ENCODE results near the gene PITPNM1. TPM values are rescaled to one million over a fixed set of nuclear protein-coding genes. Genes with fewer than 3 reads are reported as not detected.

Gene PITPNM1
- total and polyA plus RNA-seq, 2 experiments from 2014 or later = 9.1 to 57.1 TPM

GRCh38 chr11:67472882-67473281 lies 32.3 kb downstream of the PITPNM1 start:
- Histone ChIP-seq H3K36me3 (ENCODE audit: insufficient read depth) (no peaks in the 10 kb centered on the region), H3K4me1 (ENCODE audit: insufficient read depth) (peaks cover 5% of the 10 kb centered on the region; the same call in 1 of the 2 replicates), H3K4me3 (no peak overlapping the region), H3K27me3 (ENCODE audit: insufficient read depth) (no peaks in the 10 kb centered on the region), H4K20me1 (replicated peaks; ENCODE audit: insufficient read depth) (no peaks in the 10 kb centered on the region), H3K9me2 (ENCODE audit: insufficient read depth) (no peaks in the 10 kb centered on the region), H3F3A (replicated peaks; ENCODE audit: low read depth) (no peaks in the 10 kb centered on the region), H3K4me2 (no peak overlapping the region), H3K27ac (ENCODE audit: low read depth) (no peak overlapping the region), H2AFZ (no peak overlapping the region), H3K79me2 (replicated peaks; ENCODE audit: insufficient read depth) (no peaks in the 10 kb centered on the region)
- H3K36me3 Mint-ChIP-seq (ENCODE audit: low read depth) = no peaks in the 10 kb centered on the region
- H3K9me3 Mint-ChIP-seq = peaks cover 4% of the 10 kb centered on the region; the same call in 2 of the 3 replicates
- H3K4me1 Mint-ChIP-seq = no peaks in the 10 kb centered on the region; the same call in none of the 3 replicates
- H3K27me3 Mint-ChIP-seq (ENCODE audit: insufficient read depth, low read depth, poor library complexity) = peaks cover 10% of the 10 kb centered on the region
- DNase-seq (ENCODE audit: low spot score) = no peak
- ATAC-seq = no peak
- H3K4me3 Mint-ChIP-seq = no peak overlapping the region
- TF ChIP-seq, protein P1, sequence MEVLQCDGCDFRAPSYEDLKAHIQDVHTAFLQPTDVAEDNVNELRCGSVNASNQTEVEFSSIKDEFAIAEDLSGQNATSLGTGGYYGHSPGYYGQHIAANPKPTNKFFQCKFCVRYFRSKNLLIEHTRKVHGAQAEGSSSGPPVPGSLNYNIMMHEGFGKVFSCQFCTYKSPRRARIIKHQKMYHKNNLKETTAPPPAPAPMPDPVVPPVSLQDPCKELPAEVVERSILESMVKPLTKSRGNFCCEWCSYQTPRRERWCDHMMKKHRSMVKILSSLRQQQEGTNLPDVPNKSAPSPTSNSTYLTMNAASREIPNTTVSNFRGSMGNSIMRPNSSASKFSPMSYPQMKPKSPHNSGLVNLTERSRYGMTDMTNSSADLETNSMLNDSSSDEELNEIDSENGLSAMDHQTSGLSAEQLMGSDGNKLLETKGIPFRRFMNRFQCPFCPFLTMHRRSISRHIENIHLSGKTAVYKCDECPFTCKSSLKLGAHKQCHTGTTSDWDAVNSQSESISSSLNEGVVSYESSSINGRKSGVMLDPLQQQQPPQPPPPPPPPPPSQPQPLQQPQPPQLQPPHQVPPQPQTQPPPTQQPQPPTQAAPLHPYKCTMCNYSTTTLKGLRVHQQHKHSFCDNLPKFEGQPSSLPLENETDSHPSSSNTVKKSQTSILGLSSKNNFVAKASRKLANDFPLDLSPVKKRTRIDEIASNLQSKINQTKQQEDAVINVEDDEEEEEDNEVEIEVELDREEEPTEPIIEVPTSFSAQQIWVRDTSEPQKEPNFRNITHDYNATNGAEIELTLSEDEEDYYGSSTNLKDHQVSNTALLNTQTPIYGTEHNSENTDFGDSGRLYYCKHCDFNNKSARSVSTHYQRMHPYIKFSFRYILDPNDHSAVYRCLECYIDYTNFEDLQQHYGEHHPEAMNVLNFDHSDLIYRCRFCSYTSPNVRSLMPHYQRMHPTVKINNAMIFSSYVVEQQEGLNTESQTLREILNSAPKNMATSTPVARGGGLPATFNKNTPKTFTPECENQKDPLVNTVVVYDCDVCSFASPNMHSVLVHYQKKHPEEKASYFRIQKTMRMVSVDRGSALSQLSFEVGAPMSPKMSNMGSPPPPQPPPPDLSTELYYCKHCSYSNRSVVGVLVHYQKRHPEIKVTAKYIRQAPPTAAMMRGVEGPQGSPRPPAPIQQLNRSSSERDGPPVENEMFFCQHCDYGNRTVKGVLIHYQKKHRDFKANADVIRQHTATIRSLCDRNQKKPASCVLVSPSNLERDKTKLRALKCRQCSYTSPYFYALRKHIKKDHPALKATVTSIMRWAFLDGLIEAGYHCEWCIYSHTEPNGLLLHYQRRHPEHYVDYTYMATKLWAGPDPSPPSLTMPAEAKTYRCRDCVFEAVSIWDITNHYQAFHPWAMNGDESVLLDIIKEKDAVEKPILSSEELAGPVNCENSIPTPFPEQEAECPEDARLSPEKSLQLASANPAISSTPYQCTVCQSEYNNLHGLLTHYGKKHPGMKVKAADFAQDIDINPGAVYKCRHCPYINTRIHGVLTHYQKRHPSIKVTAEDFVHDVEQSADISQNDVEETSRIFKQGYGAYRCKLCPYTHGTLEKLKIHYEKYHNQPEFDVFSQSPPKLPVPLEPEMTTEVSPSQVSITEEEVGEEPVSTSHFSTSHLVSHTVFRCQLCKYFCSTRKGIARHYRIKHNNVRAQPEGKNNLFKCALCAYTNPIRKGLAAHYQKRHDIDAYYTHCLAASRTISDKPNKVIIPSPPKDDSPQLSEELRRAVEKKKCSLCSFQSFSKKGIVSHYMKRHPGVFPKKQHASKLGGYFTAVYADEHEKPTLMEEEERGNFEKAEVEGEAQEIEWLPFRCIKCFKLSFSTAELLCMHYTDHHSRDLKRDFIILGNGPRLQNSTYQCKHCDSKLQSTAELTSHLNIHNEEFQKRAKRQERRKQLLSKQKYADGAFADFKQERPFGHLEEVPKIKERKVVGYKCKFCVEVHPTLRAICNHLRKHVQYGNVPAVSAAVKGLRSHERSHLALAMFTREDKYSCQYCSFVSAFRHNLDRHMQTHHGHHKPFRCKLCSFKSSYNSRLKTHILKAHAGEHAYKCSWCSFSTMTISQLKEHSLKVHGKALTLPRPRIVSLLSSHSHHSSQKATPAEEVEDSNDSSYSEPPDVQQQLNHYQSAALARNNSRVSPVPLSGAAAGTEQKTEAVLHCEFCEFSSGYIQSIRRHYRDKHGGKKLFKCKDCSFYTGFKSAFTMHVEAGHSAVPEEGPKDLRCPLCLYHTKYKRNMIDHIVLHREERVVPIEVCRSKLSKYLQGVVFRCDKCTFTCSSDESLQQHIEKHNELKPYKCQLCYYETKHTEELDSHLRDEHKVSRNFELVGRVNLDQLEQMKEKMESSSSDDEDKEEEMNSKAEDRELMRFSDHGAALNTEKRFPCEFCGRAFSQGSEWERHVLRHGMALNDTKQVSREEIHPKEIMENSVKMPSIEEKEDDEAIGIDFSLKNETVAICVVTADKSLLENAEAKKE (CRISPR knock-in tag; IDR thresholded peaks at IDR 0.05) = no peak
- TF ChIP-seq EZH2phosphoT487 (IDR thresholded peaks at IDR 0.05; ENCODE audit: unreplicated experiment) (no peak), CTCF (conservative IDR thresholded peaks at IDR 0.05; ENCODE audit: low read depth in 2 of 2) (no peak), REST (IDR thresholded peaks at IDR 0.05; ENCODE audit: unreplicated experiment) (no peak), CREB1 (CRISPR knock-in tag; IDR thresholded peaks at IDR 0.05; ENCODE audit: low read depth) (no peak), JUNB (IDR thresholded peaks at IDR 0.05; ENCODE audit: unreplicated experiment) (no peak), ZNF331 (CRISPR knock-in tag; IDR thresholded peaks at IDR 0.05; ENCODE audit: low read depth) (no peak), STAT1 (IDR thresholded peaks at IDR 0.05; ENCODE audit: unreplicated experiment) (no peak), ZNF114 (CRISPR knock-in tag; IDR thresholded peaks at IDR 0.05) (no peak), POLR2AphosphoS5 (IDR thresholded peaks at IDR 0.05; ENCODE audit: low read depth) (no peak), NANOG (IDR thresholded peaks at IDR 0.05; ENCODE audit: borderline replicate concordance) (no peak)
- TF ChIP-seq, protein P2, sequence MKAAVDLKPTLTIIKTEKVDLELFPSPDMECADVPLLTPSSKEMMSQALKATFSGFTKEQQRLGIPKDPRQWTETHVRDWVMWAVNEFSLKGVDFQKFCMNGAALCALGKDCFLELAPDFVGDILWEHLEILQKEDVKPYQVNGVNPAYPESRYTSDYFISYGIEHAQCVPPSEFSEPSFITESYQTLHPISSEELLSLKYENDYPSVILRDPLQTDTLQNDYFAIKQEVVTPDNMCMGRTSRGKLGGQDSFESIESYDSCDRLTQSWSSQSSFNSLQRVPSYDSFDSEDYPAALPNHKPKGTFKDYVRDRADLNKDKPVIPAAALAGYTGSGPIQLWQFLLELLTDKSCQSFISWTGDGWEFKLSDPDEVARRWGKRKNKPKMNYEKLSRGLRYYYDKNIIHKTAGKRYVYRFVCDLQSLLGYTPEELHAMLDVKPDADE (IDR thresholded peaks at IDR 0.05) = no peak
- H3K27ac Mint-ChIP-seq = no peak overlapping the region
